CD4-positive, alpha-beta T cell treated with Interleukin-17A for 1 hour (primary cell): ENCODE results near the gene CKM.

Source experiments
- DNase-seq: peaks from one replicate; pipeline ENCODE4 v3.0.0-alpha.2; 2020

CKM gene

GRCh38 chr19:45322744-45323281 lies at the start of gene CKM:
TSS of gene CKM (minus strand) at chr19:45322875. CDS start at chr19:45319713, 3,162 bp downstream.
- no peak for DNase-seq

DNA sequence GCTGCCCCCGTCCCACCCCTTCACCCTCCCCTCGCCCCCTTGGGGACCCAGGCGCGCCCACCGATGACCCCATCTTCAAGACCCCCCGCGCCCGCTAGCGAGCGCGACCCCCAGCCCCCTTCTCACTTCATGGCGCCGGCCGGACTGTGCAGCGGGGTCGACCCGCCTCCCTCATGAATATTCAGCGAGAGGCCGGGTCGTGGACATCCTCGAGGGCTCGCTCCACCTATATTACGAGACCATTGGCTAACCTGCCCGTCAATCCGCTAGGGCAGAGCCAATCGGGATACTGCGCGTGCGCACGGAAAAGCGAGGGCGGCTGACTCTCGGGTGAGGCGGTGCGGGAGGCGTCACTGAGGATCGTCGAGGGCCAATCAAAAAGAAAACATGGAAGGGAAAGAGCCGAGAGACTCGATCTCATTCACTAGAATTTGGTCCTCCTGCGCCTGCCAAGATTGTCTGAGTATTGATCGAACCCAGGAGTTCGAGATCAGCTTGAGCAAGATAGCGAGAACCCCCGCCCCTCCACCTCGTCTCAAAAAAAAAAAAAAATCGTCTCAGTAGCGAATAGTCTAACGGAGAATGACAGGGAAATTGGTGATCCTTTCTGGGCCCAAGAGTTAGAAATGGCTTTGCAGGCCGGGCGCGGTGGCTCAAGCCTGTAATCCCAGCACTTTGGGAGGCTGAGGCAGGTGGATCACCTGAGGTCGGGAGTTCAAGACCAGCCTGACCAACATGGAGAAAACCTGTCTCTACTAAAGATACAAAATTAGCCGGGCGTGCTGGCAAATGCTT lies 47.9 kb upstream of the CKM start, which contains the start of gene ERCC2:
ERCC2 (minus strand) TSS at position 164 of the 795 bp plus-strand sequence; CDS start at position 131, 33 bp downstream.
- peak; percentile 100 for DNase-seq

GRCh38 chr19:45368737-45369340 lies 46.2 kb upstream of the CKM start:
- no peak for DNase-seq

DNA sequence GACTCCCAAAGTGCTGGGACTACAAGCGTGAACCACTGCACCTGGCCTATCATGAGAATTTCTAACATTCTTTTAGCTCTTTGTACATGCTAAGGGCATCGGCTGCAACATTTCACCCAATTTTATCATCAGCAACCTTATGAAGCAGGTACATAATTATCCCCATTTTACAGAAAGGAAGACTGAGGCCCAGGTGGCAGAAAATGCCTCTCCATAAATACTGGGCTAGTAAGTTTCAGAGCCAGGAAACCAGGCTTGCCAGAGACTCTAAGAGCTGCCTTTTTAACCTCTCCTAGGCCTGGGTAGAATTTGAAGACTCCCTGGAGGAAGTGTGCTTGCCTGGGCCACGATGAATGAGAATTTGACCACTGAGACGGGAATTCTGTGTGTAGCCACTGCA lies 45.5 kb upstream of the CKM start:
- DNase-seq, result no peak

- DNase-seq, result no peak
Observed at GRCh38 chr19:45364696-45365095, 42.0 kb upstream of the CKM start.

GRCh38 chr19:45363861-45364459 lies 41.3 kb upstream of the CKM start:
- DNase-seq, result no peak

DNA sequence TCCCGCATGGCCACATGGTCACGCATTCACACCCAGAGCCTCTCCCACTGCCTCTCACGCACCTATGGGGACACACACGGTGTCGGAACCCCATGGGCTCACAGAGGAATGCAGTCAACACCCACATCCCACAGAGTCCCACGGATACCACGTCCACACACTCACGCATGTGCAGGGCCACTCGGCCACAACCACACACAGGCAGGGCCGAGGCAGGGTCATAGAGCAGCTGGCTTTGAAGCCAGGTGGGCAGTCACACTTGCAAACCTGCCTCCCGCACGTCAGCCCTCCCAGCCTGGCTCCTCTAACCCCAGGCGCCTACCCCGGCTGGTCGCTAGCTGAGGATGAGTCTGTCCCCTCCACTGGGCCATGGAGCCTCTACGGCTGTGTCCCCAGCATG lies 39.6 kb upstream of the CKM start:
- DNase-seq, result no peak

GRCh38 chr19:45361608-45362007 lies 38.9 kb upstream of the CKM start:
- no peak for DNase-seq

DNA sequence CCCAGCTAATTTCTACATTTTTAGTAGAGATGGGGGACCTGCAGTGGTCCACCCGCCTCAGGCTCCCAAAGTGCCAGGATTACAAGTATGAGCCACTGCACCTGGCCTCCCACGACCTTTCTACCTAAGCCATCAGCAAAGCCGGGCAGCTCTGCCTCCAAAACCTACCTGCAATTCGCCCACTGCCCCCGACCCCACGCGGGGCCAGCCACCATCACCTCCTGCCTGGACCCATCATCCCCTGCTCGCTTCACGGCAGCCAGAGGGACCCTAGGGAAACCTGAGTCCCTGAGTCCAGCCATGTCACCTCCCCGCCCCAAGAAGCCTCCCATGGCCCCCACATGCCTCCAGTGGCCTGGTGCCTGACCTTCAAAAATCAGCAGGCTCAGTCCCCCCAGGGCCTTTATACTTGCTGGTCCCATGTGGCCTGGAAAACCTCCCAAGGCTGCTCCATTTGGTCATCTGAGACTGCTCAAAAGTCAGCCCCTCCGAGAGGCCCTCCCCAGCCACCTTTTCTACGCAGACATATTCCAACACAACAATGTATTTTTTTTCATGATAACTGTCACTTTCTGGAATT lies 35.6 kb upstream of the CKM start:
- DNase-seq, result no peak

- no peak for DNase-seq
Observed at GRCh38 chr19:45357445-45357783, 34.7 kb upstream of the CKM start.

DNA sequence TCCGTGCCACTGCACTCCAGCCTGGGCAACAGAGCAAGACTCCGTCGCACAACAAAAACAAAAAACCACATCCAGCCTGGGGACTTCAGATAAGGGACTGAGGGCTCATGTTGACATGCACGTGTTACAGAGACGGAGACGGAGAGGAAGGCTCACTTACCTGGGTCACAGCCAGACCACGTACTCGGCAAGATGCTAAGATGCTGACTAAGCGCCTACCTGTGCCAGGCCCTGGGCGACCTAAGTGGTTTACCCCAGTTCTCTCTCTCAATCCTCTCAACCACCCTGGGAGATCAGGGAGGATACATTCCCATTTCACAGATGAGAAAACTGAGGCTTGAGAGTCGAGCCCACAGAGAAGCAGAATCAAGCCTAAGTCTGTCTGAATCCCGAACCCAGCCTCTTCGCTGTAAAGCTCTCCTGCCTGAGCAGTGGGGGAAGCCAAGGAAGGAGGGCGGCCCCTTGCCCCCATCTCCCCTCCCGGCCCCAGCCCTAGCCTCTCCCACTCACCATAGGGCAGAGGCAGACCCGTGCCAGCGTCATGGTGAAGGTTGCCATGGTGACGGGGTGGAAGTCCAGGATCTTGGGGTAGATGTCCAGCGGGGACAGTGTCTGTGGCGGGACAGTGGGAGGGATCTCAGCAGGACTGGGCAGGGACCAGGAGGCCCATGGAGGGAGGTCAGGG lies 34.2 kb upstream of the CKM start:
- DNase-seq, result no peak

GRCh38 chr19:45355910-45356309 lies 33.2 kb upstream of the CKM start:
- no peak for DNase-seq

DNA sequence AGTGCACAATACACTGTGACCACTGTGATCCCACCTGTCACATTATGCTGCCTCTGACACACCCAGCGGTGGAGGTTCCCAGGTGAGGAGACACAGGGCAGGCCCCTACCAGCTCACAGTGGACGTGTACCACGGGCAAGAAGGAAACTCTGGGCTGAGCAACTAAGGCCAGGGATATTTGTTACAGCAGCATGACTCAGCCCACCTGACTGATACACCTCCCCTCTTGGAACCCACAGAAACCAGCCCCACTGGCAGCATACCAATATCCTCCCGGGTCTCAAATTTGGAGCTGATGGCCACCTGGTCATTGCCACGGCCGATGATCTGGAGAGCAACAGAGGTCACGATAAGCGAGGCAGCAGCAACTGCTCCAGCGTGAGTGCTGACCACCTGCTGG lies 32.7 kb upstream of the CKM start:
- no peak for DNase-seq

DNA sequence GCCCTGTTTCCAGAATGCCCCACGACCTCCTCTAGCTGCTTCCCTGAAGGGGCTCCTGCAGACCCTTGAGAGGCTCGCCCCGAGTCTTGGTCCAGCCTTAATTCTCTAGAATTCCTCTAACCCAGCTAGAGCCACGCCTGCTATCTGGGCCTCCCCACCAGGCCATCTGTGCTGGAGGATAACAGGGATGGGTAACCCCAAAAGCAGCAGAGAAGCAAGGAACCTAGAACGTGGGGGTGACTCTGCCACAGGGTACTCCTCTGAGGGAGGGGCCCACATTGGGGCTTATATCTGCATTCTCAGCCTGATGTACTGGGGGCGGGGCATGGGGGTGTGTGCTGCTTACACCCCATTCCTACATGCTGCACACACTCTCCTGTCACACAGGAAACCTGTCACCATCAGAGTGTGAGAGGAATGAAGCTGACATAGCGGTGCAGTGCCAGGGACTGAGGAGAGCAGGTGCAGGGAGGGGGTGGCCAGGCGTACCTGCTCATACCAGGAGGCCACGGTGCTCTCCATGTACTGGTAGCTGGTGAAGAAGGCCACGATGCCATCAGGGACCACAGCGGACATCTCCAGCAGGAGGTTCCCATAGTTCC lies 31.7 kb upstream of the CKM start:
- no peak for DNase-seq

GRCh38 chr19:45352914-45353796 lies 30.5 kb upstream of the CKM start:
- DNase-seq, result no peak

DNA sequence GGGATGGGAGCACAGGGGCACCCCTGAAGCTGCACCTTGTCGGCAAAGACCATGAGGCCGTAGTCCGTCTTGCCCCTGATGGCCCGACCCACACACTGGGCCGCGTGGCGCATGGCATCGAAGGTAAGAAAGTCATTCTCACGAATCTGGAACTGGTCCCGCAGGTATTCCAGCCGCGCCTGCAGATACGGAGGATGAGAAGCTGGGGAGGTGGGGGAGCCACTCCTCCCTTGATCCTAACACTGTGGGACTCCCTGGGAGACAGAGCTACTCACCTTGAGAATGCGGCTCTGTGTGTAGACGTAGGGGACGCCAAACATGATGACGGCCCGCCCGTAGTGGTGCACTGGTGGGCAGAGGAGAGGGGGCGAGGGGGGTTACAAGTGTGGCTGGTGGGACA lies 29.8 kb upstream of the CKM start:
- no peak for DNase-seq

GRCh38 chr19:45352062-45352461 lies 29.4 kb upstream of the CKM start:
- DNase-seq, result no peak

DNA sequence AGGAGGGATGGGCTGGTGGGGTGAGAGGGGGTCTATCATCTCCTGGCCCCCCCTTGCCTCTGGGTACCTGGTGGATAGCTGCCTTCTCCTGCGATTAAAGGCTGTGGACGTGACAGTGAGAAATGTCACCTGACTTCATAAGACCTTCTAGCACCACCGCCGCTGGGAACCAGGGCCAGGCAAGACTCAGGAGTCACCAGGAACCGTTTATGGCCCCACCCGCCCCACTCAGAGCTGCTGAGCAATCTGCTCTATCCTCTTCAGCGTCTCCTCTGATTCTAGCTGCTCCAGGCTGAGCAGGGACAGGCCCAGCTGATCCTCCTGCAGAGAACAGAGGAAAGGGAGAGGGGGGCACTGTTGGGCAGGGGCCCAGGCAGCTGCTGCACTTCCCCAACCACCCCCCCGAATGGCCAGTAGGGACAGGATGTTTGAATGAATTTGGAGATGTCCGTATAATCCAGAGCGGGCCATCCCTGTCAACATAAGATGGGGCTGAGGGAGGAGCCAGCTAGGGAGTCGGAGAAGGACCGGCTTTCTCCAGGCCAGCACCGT lies 28.8 kb upstream of the CKM start:
- no peak for DNase-seq

DNA sequence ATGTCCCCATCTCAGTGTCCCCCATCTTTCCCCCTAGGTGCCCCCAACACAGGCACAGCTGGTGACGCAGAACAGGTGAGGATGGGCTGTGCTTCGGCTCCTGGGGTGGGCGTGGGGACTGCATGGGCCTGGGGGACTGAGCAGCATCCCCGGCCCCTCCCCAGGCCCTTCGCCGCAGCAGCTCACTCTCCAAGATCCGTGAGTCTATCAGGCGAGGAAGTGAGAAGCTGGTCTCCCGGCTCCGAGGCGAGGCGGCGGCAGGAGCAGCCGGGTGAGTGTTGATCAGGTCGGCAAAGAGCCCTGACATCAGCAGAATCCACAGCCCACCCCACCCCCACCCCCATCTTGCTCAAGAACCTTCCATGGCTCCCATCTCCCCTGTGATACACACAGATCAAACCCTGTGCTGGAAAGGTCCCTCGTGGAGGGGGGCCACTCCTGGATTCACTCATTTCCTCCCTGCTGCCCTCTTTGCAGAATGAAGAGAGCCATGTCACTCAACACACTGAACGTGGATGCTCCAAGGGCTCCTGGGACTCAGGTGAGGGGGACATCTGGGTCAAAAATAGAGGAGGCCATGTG lies 27.9 kb upstream of the CKM start:
- no peak for DNase-seq

DNA sequence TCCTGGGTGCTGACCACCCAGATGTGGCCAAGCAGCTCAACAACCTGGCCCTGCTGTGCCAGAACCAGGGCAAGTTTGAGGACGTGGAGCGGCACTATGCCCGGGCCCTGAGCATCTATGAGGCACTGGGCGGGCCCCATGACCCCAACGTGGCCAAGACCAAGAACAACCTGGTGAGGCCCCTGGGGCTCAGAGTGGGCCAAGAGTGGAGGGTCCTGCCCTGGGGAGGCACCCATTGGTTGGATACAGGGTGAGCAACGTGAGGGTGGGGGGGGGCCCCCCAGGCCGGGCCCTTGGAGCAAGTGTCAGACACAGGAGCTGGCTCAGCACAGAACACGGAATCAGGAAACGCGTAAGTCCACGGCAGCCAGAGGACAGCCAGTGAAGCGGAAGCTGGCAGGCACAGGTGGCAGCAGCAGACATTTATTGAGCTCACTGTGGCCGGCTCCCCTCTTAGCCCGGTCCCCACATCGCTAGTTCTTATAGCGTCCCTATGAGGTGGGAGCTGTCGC lies 26.8 kb upstream of the CKM start:
- no peak for DNase-seq

GRCh38 chr19:45349126-45349415 lies 26.4 kb upstream of the CKM start:
- no peak for DNase-seq
